GM18505 (cell line): ENCODE results near the gene SCAF8.
"Not testable (repeated sequence)": the region's sequence is repeated elsewhere in the genome, so short reads cannot be mapped to it uniquely, and the experiment has no call there.

ENCODE experiments used
- ATAC-seq: cut with Tn5 transposase; IDR thresholded peaks from one replicate; pipeline ENCODE4 v1.9.1; 2021; ENCODE audit not compliant: unreplicated experiment
- POLR2A ChIP-seq: IDR thresholded peaks from 4 replicates; pipeline ENCODE4 v1.6.1; 2011; ENCODE audit warnings: borderline replicate concordance; ENCODE audit not compliant: insufficient read depth, insufficient read length; ENCODE audit errors: extremely low read depth

The SCAF8 gene

GRCh38 chr6:154733183-154733625 lies at the start of gene SCAF8:
TSS of gene SCAF8 (plus strand) at chr6:154733416. CDS start at chr6:154733901, 485 bp downstream.
- TF ChIP-seq POLR2A = peak; percentile 87

GRCh38 chr6:154683756-154684523 lies 49.3 kb upstream of the SCAF8 start:
- ATAC-seq = peak; percentile 93
- TF ChIP-seq POLR2A = no peak

More at GRCh38 chr6:154733183-154733625, at the start of gene SCAF8:
- ATAC-seq = peak; percentile 83

GRCh38 chr6:154686162-154686561 lies 47.1 kb upstream of the SCAF8 start:
- no peak for ATAC-seq
- TF ChIP-seq POLR2A = no peak

- no peak for TF ChIP-seq POLR2A
- no peak for ATAC-seq
Measured at GRCh38 chr6:154689493-154690255, 43.5 kb upstream of the SCAF8 start.

- no peak for TF ChIP-seq POLR2A
Measured at GRCh38 chr6:154690857-154691256, 42.4 kb upstream of the SCAF8 start.

GRCh38 chr6:154696661-154697060 lies 36.6 kb upstream of the SCAF8 start:
- TF ChIP-seq POLR2A = no peak
- ATAC-seq = no peak

More at GRCh38 chr6:154690857-154691256, 42.4 kb upstream of the SCAF8 start:
- ATAC-seq = no peak

- no peak for TF ChIP-seq POLR2A
- no peak for ATAC-seq
Measured at GRCh38 chr6:154703124-154703523, 30.1 kb upstream of the SCAF8 start.

- no peak for ATAC-seq
Measured at GRCh38 chr6:154705471-154706113, 27.6 kb upstream of the SCAF8 start.

GRCh38 chr6:154706389-154706788 lies 26.8 kb upstream of the SCAF8 start:
- ATAC-seq = no peak

More at GRCh38 chr6:154705471-154706113, 27.6 kb upstream of the SCAF8 start:
- no peak for TF ChIP-seq POLR2A

GRCh38 chr6:154709621-154710020 lies 23.6 kb upstream of the SCAF8 start:
- ATAC-seq = no peak
- TF ChIP-seq POLR2A = no peak

More at GRCh38 chr6:154706389-154706788, 26.8 kb upstream of the SCAF8 start:
- TF ChIP-seq POLR2A = no peak

- no peak for ATAC-seq
- no peak for TF ChIP-seq POLR2A
Measured at GRCh38 chr6:154710689-154711088, 22.5 kb upstream of the SCAF8 start.

- TF ChIP-seq POLR2A = no peak
- no peak for ATAC-seq
Measured at GRCh38 chr6:154715446-154715845, 17.8 kb upstream of the SCAF8 start.

GRCh38 chr6:154716350-154716749 lies 16.9 kb upstream of the SCAF8 start:
- not testable (repeated sequence) for ATAC-seq
